ENCODE results near the gene RCAN1.

RCAN1 gene

GRCh38 chr21:34530261-34530660 lies 84.7 kb downstream of the RCAN1 start:
- TF ChIP-seq MYC (IDR thresholded peaks at IDR 0.05; ENCODE audit: low read depth, low read length) (no peak), POLR2A (IDR thresholded peaks at IDR 0.05; ENCODE audit: extremely low read depth, insufficient read length) (no peak), CTCF (IDR thresholded peaks at IDR 0.05; ENCODE audit: low read depth, low read length) (no peak), MAX (IDR thresholded peaks at IDR 0.05; ENCODE audit: low read depth, low read length) (no peak)
- no peak for DNase-seq (ENCODE audit: low read depth)
- no peak overlapping the region for H3K4me3 ChIP-seq (ENCODE audit: low read depth, low read length)

DNA sequence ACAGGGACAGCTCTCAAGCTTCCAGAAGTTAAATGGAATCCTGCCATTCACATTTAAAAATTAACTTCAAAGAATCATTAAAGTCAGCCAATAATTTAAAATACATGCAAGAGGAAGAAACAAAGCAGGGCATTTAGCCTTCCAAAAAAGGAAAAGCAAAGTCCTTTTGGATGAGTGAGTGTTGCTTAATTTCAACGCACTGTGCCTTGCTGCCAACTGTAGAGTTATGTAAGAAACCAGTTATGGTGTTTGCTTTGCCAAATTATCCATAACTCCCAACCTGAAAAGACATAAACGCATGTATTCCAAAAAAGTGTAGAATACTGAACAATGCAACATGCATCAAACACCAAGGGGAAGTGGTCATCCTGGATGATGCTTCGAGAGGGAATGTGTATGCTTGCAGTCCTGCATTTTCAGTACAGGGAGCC lies 86.8 kb downstream of the RCAN1 start:
- DNase-seq (ENCODE audit: low read depth) = no peak
- TF ChIP-seq POLR2A (IDR thresholded peaks at IDR 0.05; ENCODE audit: extremely low read depth, insufficient read length) (no peak), CTCF (IDR thresholded peaks at IDR 0.05; ENCODE audit: low read depth, low read length) (no peak), MYC (IDR thresholded peaks at IDR 0.05; ENCODE audit: low read depth, low read length) (no peak), MAX (IDR thresholded peaks at IDR 0.05; ENCODE audit: low read depth, low read length) (no peak)
- H3K4me3 ChIP-seq (ENCODE audit: low read depth, low read length) = no peak overlapping the region

- DNase-seq (ENCODE audit: low read depth) = no peak
- no peak for TF ChIP-seq CTCF (IDR thresholded peaks at IDR 0.05; ENCODE audit: low read depth, low read length)
- no peak for TF ChIP-seq POLR2A (IDR thresholded peaks at IDR 0.05; ENCODE audit: extremely low read depth, insufficient read length)
- no peak for TF ChIP-seq MYC (IDR thresholded peaks at IDR 0.05; ENCODE audit: low read depth, low read length)
- no peak for TF ChIP-seq MAX (IDR thresholded peaks at IDR 0.05; ENCODE audit: low read depth, low read length)
- H3K4me3 ChIP-seq (ENCODE audit: low read depth, low read length) = no peak overlapping the region
Measured at GRCh38 chr21:34526618-34527290, 88.2 kb downstream of the RCAN1 start.

DNA sequence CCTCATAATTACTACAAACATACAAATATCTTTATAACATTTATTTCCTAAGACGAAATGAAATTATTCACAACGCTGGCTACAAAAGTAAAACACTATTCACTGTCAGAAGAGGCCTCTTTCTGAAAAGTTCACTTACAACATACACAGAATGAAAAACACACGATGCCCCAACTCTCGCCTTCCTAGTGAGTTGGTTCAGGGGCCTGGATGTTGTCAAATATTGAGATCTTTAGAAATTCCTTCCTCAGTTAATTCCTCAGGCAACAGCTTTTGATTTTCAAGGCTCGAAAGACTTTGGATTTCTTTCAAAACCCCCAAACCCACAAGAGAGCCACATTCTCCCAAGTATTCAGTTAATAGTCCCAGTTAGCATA lies 88.7 kb downstream of the RCAN1 start:
- DNase-seq (ENCODE audit: low read depth) = no peak
- TF ChIP-seq CTCF (IDR thresholded peaks at IDR 0.05; ENCODE audit: low read depth, low read length) = no peak
- no peak for TF ChIP-seq POLR2A (IDR thresholded peaks at IDR 0.05; ENCODE audit: extremely low read depth, insufficient read length)
- TF ChIP-seq MAX (IDR thresholded peaks at IDR 0.05; ENCODE audit: low read depth, low read length) = no peak
- no peak for TF ChIP-seq MYC (IDR thresholded peaks at IDR 0.05; ENCODE audit: low read depth, low read length)
- H3K4me3 ChIP-seq (ENCODE audit: low read depth, low read length) = no peak overlapping the region

DNA sequence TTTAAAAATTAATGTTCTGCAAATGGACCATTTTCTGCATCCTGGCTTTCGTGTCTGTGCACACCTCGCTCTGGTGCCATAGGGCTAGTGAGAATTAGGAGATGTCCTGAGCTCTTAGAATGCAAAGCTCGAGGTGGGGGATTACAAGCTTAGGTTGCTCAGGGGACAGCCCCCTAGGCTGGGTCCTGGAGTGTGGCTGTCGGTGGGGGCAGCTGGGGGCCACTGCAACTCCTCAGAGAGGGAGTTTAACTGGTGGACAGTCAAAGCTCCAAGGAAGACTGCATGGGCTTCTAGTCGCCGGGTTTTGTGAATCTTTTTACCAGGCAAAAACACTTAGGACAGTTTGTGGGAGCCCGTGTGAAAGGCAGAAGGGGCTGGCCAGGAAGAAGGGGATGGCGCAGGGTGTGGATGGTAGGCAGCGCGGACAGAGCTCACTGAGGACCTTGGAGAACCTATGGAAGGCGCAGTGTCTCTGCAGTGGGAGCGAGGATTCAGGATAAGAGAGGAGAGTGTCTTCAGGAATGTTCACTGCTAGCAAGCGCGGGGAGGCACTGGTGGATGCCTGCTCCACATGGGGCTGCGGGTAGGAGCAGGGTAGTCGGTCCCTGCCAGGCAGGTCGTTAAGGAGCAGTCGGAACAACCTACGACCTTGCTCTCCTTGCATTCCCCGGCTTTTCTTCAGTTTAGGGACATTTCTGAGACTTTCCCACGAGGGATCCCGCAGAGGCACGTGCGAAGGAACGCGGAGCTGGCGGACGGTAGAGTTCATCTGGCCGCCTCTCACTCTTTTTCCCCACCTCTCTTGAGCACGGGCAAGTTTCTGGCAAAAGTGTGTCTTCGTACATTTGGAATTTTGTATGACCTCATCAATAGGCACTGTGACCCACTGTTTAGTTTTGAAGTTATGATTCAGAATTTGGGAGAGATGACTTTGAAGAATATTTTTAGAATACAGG lies 90.0 kb downstream of the RCAN1 start:
- no peak overlapping the region for H3K4me3 ChIP-seq (ENCODE audit: low read depth, low read length)
- no peak for DNase-seq (ENCODE audit: low read depth)
- TF ChIP-seq POLR2A (IDR thresholded peaks at IDR 0.05; ENCODE audit: extremely low read depth, insufficient read length) (no peak), MAX (IDR thresholded peaks at IDR 0.05; ENCODE audit: low read depth, low read length) (no peak), MYC (IDR thresholded peaks at IDR 0.05; ENCODE audit: low read depth, low read length) (no peak), CTCF (IDR thresholded peaks at IDR 0.05; ENCODE audit: low read depth, low read length) (no peak)

All from NB4 (cell line).